Common myeloid progenitor, CD34-positive (primary cell): ENCODE results near the gene BCAP29.

Experiments
- CTCF ChIA-PET: fragments of 350-600 bp; sonication (Branson Sonifier 250); formaldehyde crosslinking; loops from one replicate; lab custom pipeline; 2021; ENCODE audit warnings: antibody characterized with exemption; lab: Charles Lee
- POLR2A ChIA-PET: fragments of 350-600 bp; sonication (Branson Sonifier 250); formaldehyde crosslinking; loops from one replicate; lab custom pipeline; 2021; ENCODE audit warnings: antibody characterized with exemption; lab: Charles Lee
- DNase-seq, 3 donors: peaks; one replicate each; pipeline versions ENCODE4 v3.0.0 to v3.0.0-alpha.2; 2013
- H3K27ac ChIP-seq, 2 experiments: 1 replicate in 1 of 2; 2 replicates in 1 of 2; pipeline ENCODE4 v1.7.0; 2013; ENCODE audit warnings: inconsistent platforms in 2 of 2, low read length in 2 of 2, mild to moderate bottlenecking in 2 of 2, low read depth in 1 of 2, moderate library complexity in 1 of 2; ENCODE audit not compliant: severe bottlenecking in 2 of 2, insufficient read depth in 1 of 2, poor library complexity in 1 of 2
- H3K27me3 ChIP-seq, 5 experiments: replicated peaks in 2 of 5; 1 replicate in 3 of 5; 2 replicates in 2 of 5; pipeline versions ENCODE4 v1.6.1 to v1.7.0; 2013; ENCODE audit warnings: low read length in 4 of 5, mild to moderate bottlenecking in 2 of 5, moderate library complexity in 2 of 5, inconsistent platforms in 1 of 5; ENCODE audit not compliant: insufficient read depth in 5 of 5, control insufficient read depth in 4 of 5
- H3K36me3 ChIP-seq, 4 experiments: 1 replicate in 2 of 4; 2 replicates in 2 of 4; pipeline versions ENCODE4 v1.6.1 to v1.7.0; 2013; ENCODE audit warnings: low read length in 3 of 4, control low read depth in 1 of 4, mild to moderate bottlenecking in 1 of 4; ENCODE audit not compliant: control insufficient read depth in 4 of 4, insufficient read depth in 4 of 4
- H3K4me1 ChIP-seq, 4 experiments: 1 replicate in 3 of 4; 2 replicates in 1 of 4; pipeline versions ENCODE4 v1.6.1 to v1.7.1; 2013; ENCODE audit warnings: low read length in 3 of 4, mild to moderate bottlenecking in 3 of 4, control low read depth in 1 of 4, inconsistent platforms in 1 of 4, moderate library complexity in 1 of 4; ENCODE audit not compliant: control insufficient read depth in 4 of 4, insufficient read depth in 4 of 4; ENCODE audit errors: control extremely low read depth in 1 of 4
- H3K4me3 ChIP-seq, 7 experiments: 1 replicate in 4 of 7; 2 replicates in 3 of 7; pipeline versions ENCODE4 v1.5.1 to v1.7.0; 2013; ENCODE audit warnings: mild to moderate bottlenecking in 7 of 7, low read length in 6 of 7, moderate library complexity in 6 of 7, inconsistent platforms in 2 of 7, low read depth in 2 of 7, control low read depth in 1 of 7; ENCODE audit not compliant: insufficient read depth in 4 of 7, control insufficient read depth in 1 of 7; ENCODE audit errors: extremely low read depth in 1 of 7
- H3K9me3 ChIP-seq, 5 experiments: 1 replicate in 4 of 5; 2 replicates in 1 of 5; pipeline versions ENCODE4 v1.6.1 to v1.7.1; 2013; ENCODE audit warnings: low read length in 4 of 5, mild to moderate bottlenecking in 2 of 5, inconsistent platforms in 1 of 5, low read depth in 1 of 5, moderate library complexity in 1 of 5; ENCODE audit not compliant: control insufficient read depth in 4 of 5, insufficient read depth in 2 of 5; ENCODE audit errors: control extremely low read depth in 1 of 5
- WGBS: methylation state at CpG from one replicate; pipeline ENCODE4 v1.1.5; 2013; ENCODE audit not compliant: insufficient coverage; 5-methylcytosine and 5-hydroxymethylcytosine counted together

Gene BCAP29

DNA sequence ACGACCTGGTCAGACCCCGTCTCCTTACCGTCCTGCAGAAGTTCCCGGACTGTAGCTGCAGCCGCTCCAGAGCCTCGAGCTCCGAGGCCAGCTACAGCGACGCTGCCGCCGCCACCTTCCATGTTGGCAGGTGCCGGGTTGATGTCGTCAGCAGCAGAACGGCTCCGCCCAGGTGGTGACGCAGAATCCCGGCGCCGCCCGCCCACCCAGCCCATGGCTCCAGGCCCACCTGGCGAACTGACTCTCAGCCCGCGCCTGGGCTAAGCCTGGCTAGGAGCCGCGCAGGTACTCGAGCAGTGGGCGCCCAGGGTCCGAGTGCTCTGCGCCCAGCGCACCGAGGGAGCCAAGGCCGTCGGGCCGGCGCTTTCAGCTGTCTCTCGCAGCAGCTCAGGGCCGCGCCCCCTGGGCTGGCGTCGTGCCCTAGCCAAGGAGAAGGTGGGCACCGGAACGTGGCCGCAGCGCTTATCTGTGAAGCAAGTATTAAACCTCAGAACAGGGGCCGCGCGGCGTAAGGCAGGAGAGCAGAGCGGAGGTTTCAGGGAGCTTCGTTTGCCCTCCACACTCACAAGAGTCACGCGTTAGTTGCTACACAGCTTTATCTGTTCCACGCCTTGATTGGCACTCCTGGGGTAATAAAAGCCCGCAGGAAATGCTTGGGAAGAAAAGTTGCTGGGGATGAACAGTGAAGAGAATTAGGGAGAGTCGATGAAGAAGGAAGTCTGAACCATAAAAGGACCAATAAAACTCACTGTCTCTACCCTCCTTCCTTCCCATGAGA is 16.1 kb upstream of the BCAP29 start, which contains the start of the genes COG5 and DUS4L:
TSS of gene COG5 (minus strand) at position 146 of the 778 bp plus-strand sequence. CDS start at position 122, 24 bp downstream.
TSS of gene DUS4L (plus strand) at position 197 of the 778 bp plus-strand sequence. CDS start 3,100 bp downstream, outside the sequence.
- WGBS: 0% methylated on average over 42 of the region's 55 CpGs
- H3K27ac ChIP-seq: peak within 1 kb of the TSS; percentile 67 to 89
- CTCF ChIA-PET: interaction anchor here (0.8 to 2.7 kb wide), 3 partner anchors 12 to 83 kb away, joined by 3 to 12 read pairs (median 8); partner anchors contain the start of gene BCAP29
- H3K36me3 ChIP-seq: peaks cover 0 to 2% (median 0%) of the 10 kb centered on the region in 4 experiments
- H3K4me3 ChIP-seq: peak within 1 kb of the TSS; percentile 72 to 99 (median 96)
- peaks cover 25 to 51% (median 37%) of the 10 kb centered on the region in 4 experiments for H3K4me1 ChIP-seq
- POLR2A ChIA-PET: interaction anchor here (1.0 kb wide), 1 partner anchor 16 kb away, joined by 3 read pairs; the partner anchor contains the start of gene BCAP29
- peak; percentile 86 to 92 (median 89) for DNase-seq
- H3K27me3 ChIP-seq: no peaks in the 10 kb centered on the region
- no peaks in the 10 kb centered on the region for H3K9me3 ChIP-seq

DNA sequence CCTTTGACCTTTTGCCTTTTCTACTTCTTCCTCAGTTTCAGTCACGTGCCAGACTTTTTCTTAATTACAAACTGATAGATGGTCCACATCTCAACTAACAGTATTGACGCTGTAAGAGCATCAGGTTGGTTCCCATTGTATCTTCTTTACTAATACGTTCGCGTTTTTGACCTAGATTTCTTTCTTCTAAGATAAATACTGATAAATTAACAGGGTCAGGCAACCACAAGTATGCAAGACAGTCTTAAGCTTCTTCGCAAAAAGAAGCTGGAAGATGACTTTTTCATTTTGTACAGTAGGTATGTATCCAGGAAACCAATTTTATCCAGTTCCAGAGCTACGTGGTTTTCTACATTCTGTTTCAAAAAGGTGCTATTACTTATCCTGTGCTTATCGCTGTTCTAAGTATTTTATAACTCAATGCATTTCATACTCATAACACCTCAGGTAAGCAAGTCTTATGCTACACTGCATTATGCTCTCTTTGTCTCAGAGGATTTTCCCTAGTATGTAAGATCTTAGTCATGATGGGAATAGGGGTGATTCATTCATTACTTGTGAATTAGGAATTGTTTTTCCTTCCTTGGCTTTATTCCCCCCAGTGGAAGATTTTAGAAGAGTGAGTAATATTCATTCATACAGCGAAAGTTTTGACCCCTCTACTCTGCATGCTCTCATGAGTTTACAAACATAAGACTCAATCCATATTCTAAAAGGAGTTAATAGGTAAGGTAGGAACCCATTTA is 15.3 kb upstream of the BCAP29 start:
- peak overlapping the region; percentile 52 to 89 for H3K27ac ChIP-seq
- H3K9me3 ChIP-seq: no peaks in the 10 kb centered on the region
- H3K36me3 ChIP-seq: peaks cover 0 to 2% (median 1%) of the 10 kb centered on the region in 4 experiments
- WGBS: 58% methylated on average over 7 of the region's 9 CpGs
- no peaks in the 10 kb centered on the region for H3K27me3 ChIP-seq
- H3K4me3 ChIP-seq: peak overlapping the region in 6 of 7 experiments; percentile 72 to 99 (median 96)
- peaks cover 21 to 45% (median 35%) of the 10 kb centered on the region in 4 experiments for H3K4me1 ChIP-seq
- no peak for DNase-seq
- POLR2A ChIA-PET: no interaction called here
- CTCF ChIA-PET: interaction anchor here (0.5 to 2.7 kb wide), 4 partner anchors 11 to 184 kb away, joined by 3 to 12 read pairs (median 6); partner anchors contain the start of gene BCAP29

DNA sequence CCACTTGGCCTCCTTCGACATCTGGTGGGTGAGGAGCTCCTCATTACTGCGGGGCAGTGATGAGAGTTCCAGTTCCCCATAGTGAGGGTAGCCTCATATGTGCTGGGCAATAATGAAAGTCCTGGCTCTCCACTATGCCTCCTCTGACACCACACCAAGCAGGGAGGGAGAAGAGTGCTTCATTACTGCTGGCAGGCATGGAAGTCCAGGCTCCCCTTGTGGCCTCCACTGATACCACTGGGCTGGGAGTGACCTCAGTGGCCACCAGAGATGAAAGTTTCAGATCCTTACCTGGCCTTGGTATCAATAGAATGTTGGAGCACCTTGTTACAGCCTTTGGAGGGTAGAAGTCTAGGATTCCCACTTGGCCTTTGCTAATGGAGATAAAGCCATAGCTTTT is 9.7 kb upstream of the BCAP29 start:
- Histone ChIP-seq H3K27ac (no peak overlapping the region), H3K27me3 (no peaks in the 10 kb centered on the region), H3K9me3 (no peaks in the 10 kb centered on the region), H3K4me1 (no peaks in the 10 kb centered on the region), H3K36me3 (peaks cover 11 to 32% (median 18%) of the 10 kb centered on the region in 4 experiments), H3K4me3 (no peak overlapping the region)
- DNase-seq: no peak
- ChIA-PET CTCF (no interaction called here), POLR2A (interaction anchor here (1.0 kb wide), 1 partner anchor 9 kb away, joined by 3 read pairs; no protein-coding TSS in a partner anchor)
- WGBS: no CpG with 5 or more reads among the region's 2 CpGs

DNA sequence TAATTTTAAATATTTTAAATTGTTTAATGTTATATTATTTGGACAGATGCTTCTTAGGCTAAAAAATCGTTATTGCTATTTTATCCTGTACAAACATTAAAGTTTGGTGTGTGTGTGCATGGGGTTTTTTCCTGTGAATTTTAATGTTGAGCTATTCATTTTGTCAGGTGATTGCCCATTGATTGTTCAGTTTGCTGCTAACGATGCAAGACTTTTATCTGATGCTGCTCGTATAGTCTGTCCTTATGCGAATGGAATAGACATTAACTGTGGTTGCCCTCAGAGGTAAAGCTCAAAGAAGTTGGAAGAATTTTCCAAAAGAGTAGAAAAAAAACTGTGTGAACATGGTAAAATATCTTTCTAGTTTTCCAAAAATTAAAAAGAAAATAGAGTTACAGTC is 6.5 kb upstream of the BCAP29 start:
- Histone ChIP-seq H3K27me3 (no peaks in the 10 kb centered on the region), H3K4me3 (no peak overlapping the region), H3K27ac (no peak overlapping the region), H3K9me3 (no peaks in the 10 kb centered on the region), H3K4me1 (no peaks in the 10 kb centered on the region), H3K36me3 (peaks cover 11 to 44% (median 20%) of the 10 kb centered on the region in 4 experiments)
- POLR2A ChIA-PET: no interaction called here
- WGBS: 90% methylated on average over 4 of the region's 4 CpGs
- DNase-seq: no peak
- CTCF ChIA-PET: interaction anchor here (1.1 kb wide), 1 partner anchor 15 kb away, joined by 3 read pairs; no protein-coding TSS in a partner anchor

- peak overlapping the region; percentile 66 to 89 for H3K27ac ChIP-seq
- ChIA-PET CTCF (interaction anchor here (1.3 to 1.8 kb wide), 2 partner anchors 12 to 15 kb away, joined by 3 to 8 read pairs; partner anchors contain the start of genes COG5 and DUS4L), POLR2A (interaction anchor here (1.0 to 1.3 kb wide), 2 partner anchors 9 to 16 kb away, joined by 3 read pairs; partner anchors contain the start of genes COG5 and DUS4L)
- DNase-seq: no peak
- peaks cover 3 to 15% (median 7%) of the 10 kb centered on the region in 4 experiments for H3K36me3 ChIP-seq
- 0% methylated on average over 3 of the region's 9 CpGs for WGBS
- H3K4me1 ChIP-seq: peaks cover 0 to 19% (median 13%) of the 10 kb centered on the region in 4 experiments
- no peaks in the 10 kb centered on the region for H3K9me3 ChIP-seq
- H3K27me3 ChIP-seq: no peaks in the 10 kb centered on the region
- H3K4me3 ChIP-seq: peak overlapping the region; percentile 85 to 95 (median 89)
Observed at GRCh38 chr7:107579554-107579884, 527 bp upstream of the BCAP29 start.

DNA sequence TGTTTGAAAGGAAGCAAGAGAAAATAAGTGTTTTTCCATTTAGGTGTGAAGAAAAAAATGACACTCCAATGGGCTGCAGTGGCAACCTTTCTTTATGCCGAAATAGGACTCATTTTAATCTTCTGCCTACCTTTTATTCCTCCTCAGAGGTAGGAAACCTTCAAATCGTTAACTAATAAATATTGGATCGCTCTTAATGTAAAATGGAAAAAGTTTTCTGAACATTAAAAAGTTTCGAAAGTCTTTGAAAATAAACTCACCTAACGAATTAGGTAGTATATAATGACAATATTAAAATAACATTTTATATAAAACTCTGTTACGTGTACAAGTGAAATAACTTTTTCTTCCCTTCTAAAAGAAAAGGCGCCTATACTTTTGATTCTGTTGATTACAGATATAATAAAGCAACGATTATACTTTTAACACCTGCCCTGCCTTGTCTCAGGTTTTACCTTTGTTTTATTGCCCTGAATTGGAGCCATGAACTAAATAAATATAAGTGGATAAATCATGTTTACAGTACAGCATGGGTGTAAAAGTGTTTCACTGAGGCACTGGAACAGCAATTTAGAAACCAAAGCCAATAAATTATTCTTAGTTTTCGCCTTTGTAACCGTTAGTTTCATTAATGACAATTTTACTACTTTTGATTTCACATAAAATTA is 804 bp downstream of the BCAP29 start:
- H3K27me3 ChIP-seq: no peaks in the 10 kb centered on the region
- H3K36me3 ChIP-seq: peaks cover 4 to 13% (median 5%) of the 10 kb centered on the region in 4 experiments
- peak overlapping the region; percentile 85 to 95 (median 89) for H3K4me3 ChIP-seq
- no peaks in the 10 kb centered on the region for H3K9me3 ChIP-seq
- WGBS: no CpG with 5 or more reads among the region's 10 CpGs
- H3K27ac ChIP-seq: peak overlapping the region; percentile 66 to 89
- POLR2A ChIA-PET: interaction anchor here (1.3 kb wide), 1 partner anchor 17 kb away, joined by 3 read pairs; the partner anchor contains the start of genes COG5 and DUS4L
- H3K4me1 ChIP-seq: peaks cover 0 to 19% (median 13%) of the 10 kb centered on the region in 4 experiments
- CTCF ChIA-PET: interaction anchor here (1.0 to 1.8 kb wide), 2 partner anchors 16 to 17 kb away, joined by 3 to 8 read pairs; partner anchors contain the start of genes COG5 and DUS4L
- no peak for DNase-seq
